Progenitor cell of endocrine pancreas (in vitro differentiated cells): ENCODE data around the gene ATP1A2. TPM values are rescaled to one million over a fixed set of nuclear protein-coding genes. Genes with fewer than 3 reads are reported as not detected.

ENCODE experiments used
- DNase-seq: peaks from one replicate; pipeline ENCODE4 v3.0.0; 2021; ENCODE audit warnings: low spot score; ENCODE audit not compliant: unreplicated experiment
- H3K27ac Mint-ChIP-seq: 2 replicates; pipeline ENCODE4 v1.8.0; 2021; ENCODE audit warnings: mild to moderate bottlenecking, moderate library complexity, mixed read lengths
- H3K27me3 Mint-ChIP-seq: 2 replicates; pipeline ENCODE4 v1.8.0; 2021; ENCODE audit warnings: mixed read lengths
- H3K36me3 Mint-ChIP-seq: 2 replicates; pipeline ENCODE4 v1.8.0; 2022; ENCODE audit warnings: mixed read lengths; ENCODE audit not compliant: insufficient read depth
- H3K4me1 Mint-ChIP-seq: 2 replicates; pipeline ENCODE4 v1.8.0; 2021; ENCODE audit warnings: low read depth, mixed read lengths
- H3K4me3 Mint-ChIP-seq: 2 replicates; pipeline ENCODE4 v1.8.0; 2021; ENCODE audit warnings: low read depth, mild to moderate bottlenecking, moderate library complexity, mixed read lengths
- H3K9me3 Mint-ChIP-seq: 2 replicates; pipeline ENCODE4 v1.8.0; 2021; ENCODE audit warnings: low read depth, mixed read lengths
- CTCF ChIP-seq: fragments of 200-600 bp; sonication (generic); IDR thresholded peaks from one replicate; pipeline ENCODE4 v1.5.0; 2021; ENCODE audit warnings: antibody characterized with exemption, mild to moderate bottlenecking; ENCODE audit not compliant: unreplicated experiment
- total RNA-seq: library from RNA; stranded (reverse); gene quantifications from 2 replicates; pipeline ENCODE4 v1.2.1, GENCODE V29; 2021

ATP1A2 gene
- total RNA-seq, 1 donor from 2014 or later: not detected

- H3K4me1 Mint-ChIP-seq: no peaks in the 10 kb centered on the region
- no peak overlapping the region for H3K4me3 Mint-ChIP-seq
- H3K36me3 Mint-ChIP-seq: no peaks in the 10 kb centered on the region
- H3K9me3 Mint-ChIP-seq: no peaks in the 10 kb centered on the region
- no peak for TF ChIP-seq CTCF
- no peak overlapping the region for H3K27ac Mint-ChIP-seq
- peaks cover 18% of the 10 kb centered on the region for H3K27me3 Mint-ChIP-seq
- DNase-seq: no peak
Measured at GRCh38 chr1:160177667-160178066, 62.1 kb downstream of the ATP1A2 start.

GRCh38 chr1:160178731-160179130 is 63.2 kb downstream of the ATP1A2 start:
- Mint-ChIP-seq H3K27me3 (peaks cover 10% of the 10 kb centered on the region), H3K9me3 (no peaks in the 10 kb centered on the region), H3K27ac (no peak overlapping the region), H3K4me1 (peaks cover 1% of the 10 kb centered on the region), H3K36me3 (no peaks in the 10 kb centered on the region), H3K4me3 (no peak overlapping the region)
- no peak for TF ChIP-seq CTCF
- no peak for DNase-seq

- DNase-seq: no peak
- peaks cover 1% of the 10 kb centered on the region for H3K4me1 Mint-ChIP-seq
- no peaks in the 10 kb centered on the region for H3K36me3 Mint-ChIP-seq
- TF ChIP-seq CTCF: no peak
- H3K9me3 Mint-ChIP-seq: no peaks in the 10 kb centered on the region
- no peak overlapping the region for H3K27ac Mint-ChIP-seq
- H3K27me3 Mint-ChIP-seq: peaks cover 8% of the 10 kb centered on the region
- H3K4me3 Mint-ChIP-seq: no peak overlapping the region
Measured at GRCh38 chr1:160179336-160179735, 63.8 kb downstream of the ATP1A2 start.

GRCh38 chr1:160186246-160186645 is 70.7 kb downstream of the ATP1A2 start:
- DNase-seq: no peak
- peaks cover 1% of the 10 kb centered on the region for H3K4me1 Mint-ChIP-seq
- H3K4me3 Mint-ChIP-seq: no peak overlapping the region

GRCh38 chr1:160186729-160187128 is 71.2 kb downstream of the ATP1A2 start:
- Mint-ChIP-seq H3K27ac (no peak overlapping the region), H3K4me3 (no peak overlapping the region), H3K4me1 (peaks cover 1% of the 10 kb centered on the region), H3K27me3 (peaks cover 3% of the 10 kb centered on the region), H3K9me3 (no peaks in the 10 kb centered on the region), H3K36me3 (no peaks in the 10 kb centered on the region)
- no peak for TF ChIP-seq CTCF
- no peak for DNase-seq

More at GRCh38 chr1:160186246-160186645, 70.7 kb downstream of the ATP1A2 start:
- Mint-ChIP-seq H3K27me3 (peaks cover 3% of the 10 kb centered on the region), H3K36me3 (no peaks in the 10 kb centered on the region), H3K27ac (no peak overlapping the region), H3K9me3 (no peaks in the 10 kb centered on the region)
- no peak for TF ChIP-seq CTCF
